Aorta (tissue), 5 donors: ENCODE results near the gene CDKN2AIPNL. TPM values are rescaled to one million over a fixed set of nuclear protein-coding genes. Genes with fewer than 3 reads are reported as not detected.
A peak's percentile ranks its signal among the peaks of the same experiment; 100 is the strongest.

Source experiments
- ATAC-seq: fragments of 200-7000 bp; cut with Tn5 transposase; one replicate; pipeline ENCODE4 v1.9.1; 2022; ENCODE audit warnings: moderate library complexity; ENCODE audit not compliant: low FRiP score
- DNase-seq, 2 donors: peaks; one replicate each; pipeline ENCODE4 v3.0.0-alpha.2; 2020
- H3K27ac ChIP-seq, 2 donors: one replicate each; pipeline ENCODE4 v1.5.1; 2013; ENCODE audit warnings: low read length in 2 of 2, mild to moderate bottlenecking in 2 of 2, moderate library complexity in 2 of 2, control low read depth in 1 of 2, inconsistent platforms in 1 of 2, low read depth in 1 of 2
- H3K27me3 ChIP-seq, 2 donors: one replicate each; pipeline ENCODE4 v1.6.1; 2013; ENCODE audit warnings: control low read depth in 1 of 2, low read length in 1 of 2, mild to moderate bottlenecking in 1 of 2, moderate library complexity in 1 of 2; ENCODE audit not compliant: insufficient read depth in 2 of 2, control insufficient read depth in 1 of 2
- H3K36me3 ChIP-seq, 2 donors: one replicate each; pipeline ENCODE4 v1.6.1; 2013; ENCODE audit warnings: control low read depth in 1 of 2, low read length in 1 of 2, mild to moderate bottlenecking in 1 of 2; ENCODE audit not compliant: insufficient read depth in 2 of 2, control insufficient read depth in 1 of 2
- H3K4me1 ChIP-seq, 2 donors: one replicate each; pipeline ENCODE4 v1.6.1; 2013; ENCODE audit warnings: low read length in 2 of 2, control low read depth in 1 of 2, mild to moderate bottlenecking in 1 of 2, moderate library complexity in 1 of 2; ENCODE audit not compliant: insufficient read depth in 2 of 2, control insufficient read depth in 1 of 2
- H3K4me3 ChIP-seq, 2 donors: one replicate each; pipeline ENCODE4 v1.5.1; 2013; ENCODE audit warnings: low read length in 2 of 2, control low read depth in 1 of 2, mild to moderate bottlenecking in 1 of 2
- H3K9me3 ChIP-seq: one replicate; pipeline ENCODE4 v1.6.1; 2013; ENCODE audit warnings: mild to moderate bottlenecking, low read length; ENCODE audit not compliant: control insufficient read depth
- WGBS, 2 donors: extraction: QIAGEN DNeasy Blood & Tissue Kit; methylation state at CpG; one replicate each; pipeline ENCODE4 v1.1.7; 2013; 5-methylcytosine and 5-hydroxymethylcytosine counted together
- intact Hi-C, 2 donors: fragments of 100-400 bp; cut with DNase I; formaldehyde crosslinking; loops; one replicate each; pipeline versions ENCODE4 v1.14.2 to v1.15.0; 2022
- polyA plus RNA-seq, 2 donors: library from polyadenylated mRNA; stranded (reverse); fragments of 200-250 nt; gene quantifications; one replicate each; pipeline ENCODE4 v1.2.3, GENCODE V29; 2013
- total RNA-seq, 2 donors: library from RNA; stranded (reverse); fragmentation: NEBNext Ultra II Directional; extraction: Animal tissue kit (Norgen Biotek cat#: 25700); gene quantifications; one replicate each; pipeline ENCODE4 v1.2.1, GENCODE V29; 2021
- donor health status: healthy with polysubstance abuse.
- donor health status: Bipolar disorder and iron deficiency.
- donor health status: DM: no; HTN: no; CAD: no.
- donor health status: DM: no; HTN: no; CAD: no.
- donor health status: DM: yes; HTN: yes; CAD: no.

CDKN2AIPNL gene
- total and polyA plus RNA-seq, 4 donors: 11.0 to 35.9 (median 16.9) TPM

GRCh38 chr5:134453016-134453415 lies 41.3 kb upstream of the CDKN2AIPNL start:
- Histone ChIP-seq H3K27ac (no peak overlapping the region), H3K4me1 (no peaks in the 10 kb centered on the region), H3K4me3 (no peak overlapping the region), H3K36me3 (no peaks in the 10 kb centered on the region), H3K9me3 (no peaks in the 10 kb centered on the region), H3K27me3 (no peaks in the 10 kb centered on the region)
- ATAC-seq (no peak), DNase-seq (no peak)
- intact Hi-C loops: no loop called here
- WGBS, 2 donors: 84 to 95% methylated on average over 2 of the region's 2 CpGs

DNA sequence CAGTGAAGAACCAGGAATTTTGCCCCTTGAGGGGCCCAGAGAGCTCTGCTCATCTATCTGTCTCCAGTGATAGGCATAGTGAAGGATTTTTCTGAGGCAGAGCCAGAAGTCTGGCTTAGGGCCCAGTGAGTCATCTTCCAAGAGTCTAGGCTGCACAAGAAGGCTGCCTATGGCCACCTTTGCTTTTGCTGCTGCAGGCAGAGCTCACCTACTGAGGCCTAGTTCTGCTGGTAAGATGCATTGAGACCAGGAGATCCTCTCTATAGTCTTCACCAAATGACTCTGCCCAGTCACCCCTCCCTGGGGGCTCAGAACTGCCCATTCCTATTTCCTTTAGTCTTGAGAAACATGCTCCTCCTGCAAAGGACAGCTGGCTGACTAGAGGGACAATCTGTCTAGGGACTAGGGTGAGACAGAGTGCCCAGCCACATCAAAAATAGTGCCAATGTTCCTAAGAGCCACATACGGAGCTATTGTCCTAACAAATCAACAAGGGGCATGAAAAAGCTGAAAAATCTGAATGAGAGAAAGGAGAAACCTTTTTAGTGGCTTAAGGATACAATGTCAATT lies 40.3 kb upstream of the CDKN2AIPNL start:
- Histone ChIP-seq H3K4me3 (no peak overlapping the region), H3K27me3 (no peaks in the 10 kb centered on the region), H3K4me1 (no peaks in the 10 kb centered on the region), H3K9me3 (no peaks in the 10 kb centered on the region), H3K27ac (no peak overlapping the region), H3K36me3 (no peaks in the 10 kb centered on the region)
- peak; percentile 72 for ATAC-seq
- WGBS, 2 donors: 48 to 72% methylated on average over 1 of the region's 1 CpG
- intact Hi-C loops: no loop called here
- DNase-seq: peak; percentile 62 to 75

DNA sequence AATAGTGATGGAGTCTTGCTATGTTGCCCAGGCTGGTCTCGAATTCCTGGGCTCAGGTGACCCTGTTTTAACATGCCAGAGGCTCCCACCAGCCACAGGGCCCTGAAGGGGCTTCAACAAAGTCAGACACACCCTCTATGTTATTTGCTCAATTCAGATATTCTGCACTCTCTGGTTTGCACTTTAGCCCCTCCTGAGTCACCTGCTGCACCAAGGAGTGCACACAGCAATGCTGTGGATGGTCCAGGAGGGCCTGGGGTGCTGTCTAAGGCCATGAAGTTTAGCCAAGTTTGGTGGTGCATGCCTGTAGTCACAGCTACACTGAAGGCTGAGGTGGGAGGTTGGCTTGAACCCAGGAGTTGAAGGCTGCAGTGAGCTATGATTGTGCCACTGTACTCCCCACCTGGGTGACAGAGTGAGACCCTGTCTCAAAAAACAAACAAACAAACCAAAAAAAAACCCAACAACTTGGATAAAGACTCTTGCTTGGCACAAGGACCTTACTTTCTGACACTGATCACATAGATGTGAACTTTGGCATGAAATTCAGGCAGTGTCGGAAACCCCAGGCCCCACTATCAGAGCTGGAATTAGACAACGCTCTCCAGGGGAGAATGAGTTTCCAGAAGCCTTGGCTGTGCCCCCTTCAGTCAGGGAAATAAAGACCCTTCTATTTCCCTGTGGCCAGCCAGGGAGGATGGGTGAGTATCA lies 39.7 kb upstream of the CDKN2AIPNL start:
- H3K4me1 ChIP-seq: no peaks in the 10 kb centered on the region
- no peaks in the 10 kb centered on the region for H3K36me3 ChIP-seq
- H3K4me3 ChIP-seq: no peak overlapping the region
- WGBS, 2 donors: 84 to 93% methylated on average over 3 of the region's 3 CpGs
- intact Hi-C loops: no loop called here
- H3K27ac ChIP-seq: no peak overlapping the region
- ATAC-seq (no peak), DNase-seq (peak in 1 of 2 donors; percentile 34)
- H3K27me3 ChIP-seq: no peaks in the 10 kb centered on the region
- no peaks in the 10 kb centered on the region for H3K9me3 ChIP-seq

DNA sequence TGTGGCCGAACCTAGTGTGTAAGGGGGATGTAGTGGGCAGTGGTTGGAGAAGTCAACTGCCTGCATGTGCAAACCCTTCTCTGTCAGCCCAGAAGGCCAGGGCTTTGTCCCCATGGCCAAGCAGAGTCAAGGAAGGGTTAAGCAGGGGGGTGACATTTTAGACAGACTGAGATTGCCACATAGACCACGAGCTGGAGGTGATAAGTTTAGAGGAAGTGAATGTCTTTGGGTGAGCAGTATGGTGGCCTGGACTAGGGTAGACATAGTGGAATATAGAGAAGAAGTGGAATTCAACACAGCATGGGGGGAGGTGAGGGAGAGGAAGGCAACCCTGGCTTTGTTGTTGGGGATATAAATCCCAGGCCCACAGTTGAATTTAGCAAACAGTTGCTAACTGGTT lies 38.7 kb upstream of the CDKN2AIPNL start:
- Histone ChIP-seq H3K36me3 (no peaks in the 10 kb centered on the region), H3K4me1 (no peaks in the 10 kb centered on the region), H3K27ac (no peak overlapping the region), H3K4me3 (no peak overlapping the region), H3K27me3 (no peaks in the 10 kb centered on the region), H3K9me3 (no peaks in the 10 kb centered on the region)
- intact Hi-C loops: no loop called here
- DNase-seq: peak in 1 of 2 donors; percentile 10
- ATAC-seq: no peak
- whole genome bisulfite sequencing, 2 donors: 76 to 78% methylated on average over 2 of the region's 2 CpGs

GRCh38 chr5:134449167-134449566 lies 37.5 kb upstream of the CDKN2AIPNL start:
- Histone ChIP-seq H3K27me3 (no peaks in the 10 kb centered on the region), H3K4me1 (peaks cover 0 to 2% of the 10 kb centered on the region in 2 donors), H3K36me3 (no peaks in the 10 kb centered on the region), H3K4me3 (no peak overlapping the region), H3K27ac (no peak overlapping the region), H3K9me3 (peaks cover 2% of the 10 kb centered on the region)
- DNase-seq: peak in 1 of 2 donors; percentile 5
- no peak for ATAC-seq
- intact Hi-C loops: no loop called here
- 97 to 98% methylated on average over 2 of the region's 2 CpGs for WGBS, 2 donors

GRCh38 chr5:134447815-134448520 lies 36.3 kb upstream of the CDKN2AIPNL start:
- intact Hi-C loops: no loop called here
- 86 to 87% methylated on average over 7 of the region's 7 CpGs for WGBS, 2 donors

GRCh38 chr5:134446938-134447337 lies 35.3 kb upstream of the CDKN2AIPNL start:
- H3K4me1 ChIP-seq: peaks cover 0 to 2% of the 10 kb centered on the region in 2 donors
- no peak overlapping the region for H3K27ac ChIP-seq
- no peak for ATAC-seq
- 79 to 84% methylated on average over 2 of the region's 2 CpGs for WGBS, 2 donors
- DNase-seq: no peak
- intact Hi-C loops: no loop called here
- H3K9me3 ChIP-seq: peaks cover 2% of the 10 kb centered on the region
- H3K4me3 ChIP-seq: no peak overlapping the region
- no peaks in the 10 kb centered on the region for H3K27me3 ChIP-seq
- no peaks in the 10 kb centered on the region for H3K36me3 ChIP-seq

More at GRCh38 chr5:134447815-134448520, 36.3 kb upstream of the CDKN2AIPNL start:
- DNase-seq (no peak), ATAC-seq (no peak)
- H3K27me3 ChIP-seq: no peaks in the 10 kb centered on the region
- peaks cover 0 to 2% of the 10 kb centered on the region in 2 donors for H3K4me1 ChIP-seq
- H3K36me3 ChIP-seq: no peaks in the 10 kb centered on the region
- no peak overlapping the region for H3K27ac ChIP-seq
- peaks cover 2% of the 10 kb centered on the region for H3K9me3 ChIP-seq
- no peak overlapping the region for H3K4me3 ChIP-seq

GRCh38 chr5:134445856-134446818 lies 34.5 kb upstream of the CDKN2AIPNL start:
- Histone ChIP-seq H3K9me3 (peaks cover 2% of the 10 kb centered on the region), H3K36me3 (no peaks in the 10 kb centered on the region), H3K4me1 (peaks cover 0 to 2% of the 10 kb centered on the region in 2 donors), H3K27me3 (no peaks in the 10 kb centered on the region), H3K27ac (no peak overlapping the region), H3K4me3 (no peak overlapping the region)
- no peak for ATAC-seq
- WGBS, 2 donors: 61 to 72% methylated on average over 8 of the region's 8 CpGs
- intact Hi-C loops: no loop called here
- no peak for DNase-seq
